ENCODE results near the gene DST. TPM values are rescaled to one million over a fixed set of nuclear protein-coding genes. Genes with fewer than 3 reads are reported as not detected.

Gene DST
- total RNA-seq, 1 experiment from 2014 or later = 370 TPM

- intact Hi-C loops (cut with micrococcal nuclease) = no loop called here
- no peak for TF ChIP-seq CTCF (IDR thresholded peaks at IDR 0.05; ENCODE audit: unreplicated experiment)
- Mint-ChIP-seq H3K27ac (ENCODE audit: low read depth, unreplicated experiment) (no peak overlapping the region), H3K9me3 (ENCODE audit: unreplicated experiment) (no peaks in the 10 kb centered on the region), H3K4me3 (ENCODE audit: unreplicated experiment) (no peak overlapping the region), H3K27me3 (ENCODE audit: insufficient read depth, unreplicated experiment) (no peaks in the 10 kb centered on the region), H3K36me3 (ENCODE audit: insufficient read depth, unreplicated experiment) (peaks cover 39% of the 10 kb centered on the region), H3K4me1 (ENCODE audit: insufficient read depth, unreplicated experiment) (peaks cover 12% of the 10 kb centered on the region)
- BruUV-seq (replicated peaks) = no TSS peak
- CTCF ChIA-PET = interaction anchor here (1.0 to 2.6 kb wide), 6 partner anchors 21 to 186 kb away, joined by 3 to 16 read pairs (median 5); no protein-coding TSS in a partner anchor
- no peak for DNase-seq (ENCODE audit: unreplicated experiment)
- POLR2A ChIA-PET = interaction anchor here (1.1 to 1.8 kb wide), 3 partner anchors 10 to 176 kb away, joined by 3 to 9 read pairs (median 8); no protein-coding TSS in a partner anchor
Observed at GRCh38 chr6:56541030-56541600, 101.6 kb downstream of the DST start.

- no peak for TF ChIP-seq CTCF (IDR thresholded peaks at IDR 0.05; ENCODE audit: unreplicated experiment)
- intact Hi-C loops (cut with micrococcal nuclease) = no loop called here
- no peak for DNase-seq (ENCODE audit: unreplicated experiment)
- Mint-ChIP-seq H3K4me1 (ENCODE audit: insufficient read depth, unreplicated experiment) (peaks cover 12% of the 10 kb centered on the region), H3K36me3 (ENCODE audit: insufficient read depth, unreplicated experiment) (peaks cover 45% of the 10 kb centered on the region), H3K4me3 (ENCODE audit: unreplicated experiment) (no peak overlapping the region), H3K27ac (ENCODE audit: low read depth, unreplicated experiment) (no peak overlapping the region), H3K9me3 (ENCODE audit: unreplicated experiment) (no peaks in the 10 kb centered on the region), H3K27me3 (ENCODE audit: insufficient read depth, unreplicated experiment) (no peaks in the 10 kb centered on the region)
- ChIA-PET CTCF (interaction anchor here (1.2 to 2.6 kb wide), 2 partner anchors 22 to 170 kb away, joined by 3 to 16 read pairs; no protein-coding TSS in a partner anchor), POLR2A (no interaction called here)
- no TSS peak for BruUV-seq (replicated peaks)
Observed at GRCh38 chr6:56540232-56541029, 102.3 kb downstream of the DST start.

GRCh38 chr6:56539527-56540105 is 103.1 kb downstream of the DST start:
- H3K36me3 Mint-ChIP-seq (ENCODE audit: insufficient read depth, unreplicated experiment) = peaks cover 47% of the 10 kb centered on the region
- BruUV-seq (replicated peaks) = no TSS peak
- no peak overlapping the region for H3K27ac Mint-ChIP-seq (ENCODE audit: low read depth, unreplicated experiment)
- no peak for TF ChIP-seq CTCF (IDR thresholded peaks at IDR 0.05; ENCODE audit: unreplicated experiment)
- intact Hi-C loops (cut with micrococcal nuclease) = no loop called here
- ChIA-PET CTCF (no interaction called here), POLR2A (interaction anchor here (1.2 kb wide), 1 partner anchor 63 kb away, joined by 4 read pairs; no protein-coding TSS in a partner anchor)
- H3K4me1 Mint-ChIP-seq (ENCODE audit: insufficient read depth, unreplicated experiment) = peaks cover 15% of the 10 kb centered on the region
- no peaks in the 10 kb centered on the region for H3K27me3 Mint-ChIP-seq (ENCODE audit: insufficient read depth, unreplicated experiment)
- no peaks in the 10 kb centered on the region for H3K9me3 Mint-ChIP-seq (ENCODE audit: unreplicated experiment)
- H3K4me3 Mint-ChIP-seq (ENCODE audit: unreplicated experiment) = no peak overlapping the region
- DNase-seq (ENCODE audit: unreplicated experiment) = no peak

- CTCF ChIA-PET = no interaction called here
- H3K36me3 Mint-ChIP-seq (ENCODE audit: insufficient read depth, unreplicated experiment) = peaks cover 54% of the 10 kb centered on the region
- H3K27me3 Mint-ChIP-seq (ENCODE audit: insufficient read depth, unreplicated experiment) = no peaks in the 10 kb centered on the region
- no peak for DNase-seq (ENCODE audit: unreplicated experiment)
- intact Hi-C loops (cut with micrococcal nuclease) = no loop called here
- POLR2A ChIA-PET = interaction anchor here (0.7 to 1.2 kb wide), 2 partner anchors 64 to 303 kb away, joined by 3 to 4 read pairs; no protein-coding TSS in a partner anchor
- BruUV-seq (replicated peaks) = no TSS peak
- TF ChIP-seq CTCF (IDR thresholded peaks at IDR 0.05; ENCODE audit: unreplicated experiment) = no peak
- H3K27ac Mint-ChIP-seq (ENCODE audit: low read depth, unreplicated experiment) = no peak overlapping the region
- no peaks in the 10 kb centered on the region for H3K9me3 Mint-ChIP-seq (ENCODE audit: unreplicated experiment)
- no peak overlapping the region for H3K4me3 Mint-ChIP-seq (ENCODE audit: unreplicated experiment)
- peaks cover 18% of the 10 kb centered on the region for H3K4me1 Mint-ChIP-seq (ENCODE audit: insufficient read depth, unreplicated experiment)
Observed at GRCh38 chr6:56538851-56539250, 103.8 kb downstream of the DST start.

All from MCF 10A (cell line).